Fibroblast of skin of abdomen (primary cell): ENCODE results near the gene MARS1.

Source experiments
- DNase-seq: peaks from one replicate; pipeline ENCODE4 v3.0.0-alpha.2; 2013

MARS1 gene

DNA sequence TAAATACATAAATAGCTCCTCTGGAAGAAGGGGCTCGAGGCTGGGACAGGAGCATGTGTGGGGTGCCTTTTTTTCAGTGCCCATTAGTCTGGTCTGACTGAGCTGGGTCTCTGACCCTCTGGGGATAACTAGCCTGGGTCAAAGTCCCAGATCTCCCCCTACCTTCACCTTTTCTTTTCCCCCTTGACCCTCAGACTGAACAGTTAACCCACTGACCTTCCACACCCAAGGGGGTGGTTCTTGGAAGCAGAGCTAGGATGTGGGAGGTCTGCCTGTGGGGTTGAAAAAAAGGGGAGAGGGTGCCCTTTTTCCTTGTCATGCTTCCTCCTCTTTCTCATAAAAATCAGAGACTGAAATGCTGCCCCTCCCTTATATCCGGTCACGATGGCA is 29.2 kb upstream of the MARS1 start:
- no peak for DNase-seq

- DNase-seq = peak; percentile 97
Observed at GRCh38 chr12:57459055-57459749, 28.7 kb upstream of the MARS1 start.

GRCh38 chr12:57459750-57460467 is 28.0 kb upstream of the MARS1 start, which contains the start of gene GLI1:
Gene GLI1, plus strand, starts transcription at chr12:57459785. Its CDS starts 3,907 bp downstream, at chr12:57463692.
- DNase-seq = no peak

DNA sequence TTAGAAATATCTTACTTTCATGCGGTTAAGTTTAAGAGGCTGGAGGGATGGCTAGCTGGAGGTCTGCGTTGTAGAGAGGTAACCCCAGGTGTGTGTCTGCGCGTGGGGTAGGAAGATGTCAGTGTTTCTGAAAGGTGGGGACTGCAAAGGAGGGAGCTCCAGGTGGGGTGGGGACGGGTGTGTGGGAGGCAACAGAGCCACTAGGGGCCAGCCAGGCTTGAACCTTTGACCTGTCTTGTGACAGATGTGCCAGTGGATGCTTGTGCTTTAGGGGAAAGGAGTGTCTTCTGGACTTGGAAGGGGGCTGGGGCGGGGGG is 27.4 kb upstream of the MARS1 start:
- DNase-seq = no peak

GRCh38 chr12:57460841-57461275 is 27.0 kb upstream of the MARS1 start:
- peak; percentile 17 for DNase-seq

- DNase-seq = peak; percentile 87
Observed at GRCh38 chr12:57461276-57461916, 26.5 kb upstream of the MARS1 start.

- DNase-seq = no peak
Observed at GRCh38 chr12:57461917-57462250, 26.0 kb upstream of the MARS1 start.

DNA sequence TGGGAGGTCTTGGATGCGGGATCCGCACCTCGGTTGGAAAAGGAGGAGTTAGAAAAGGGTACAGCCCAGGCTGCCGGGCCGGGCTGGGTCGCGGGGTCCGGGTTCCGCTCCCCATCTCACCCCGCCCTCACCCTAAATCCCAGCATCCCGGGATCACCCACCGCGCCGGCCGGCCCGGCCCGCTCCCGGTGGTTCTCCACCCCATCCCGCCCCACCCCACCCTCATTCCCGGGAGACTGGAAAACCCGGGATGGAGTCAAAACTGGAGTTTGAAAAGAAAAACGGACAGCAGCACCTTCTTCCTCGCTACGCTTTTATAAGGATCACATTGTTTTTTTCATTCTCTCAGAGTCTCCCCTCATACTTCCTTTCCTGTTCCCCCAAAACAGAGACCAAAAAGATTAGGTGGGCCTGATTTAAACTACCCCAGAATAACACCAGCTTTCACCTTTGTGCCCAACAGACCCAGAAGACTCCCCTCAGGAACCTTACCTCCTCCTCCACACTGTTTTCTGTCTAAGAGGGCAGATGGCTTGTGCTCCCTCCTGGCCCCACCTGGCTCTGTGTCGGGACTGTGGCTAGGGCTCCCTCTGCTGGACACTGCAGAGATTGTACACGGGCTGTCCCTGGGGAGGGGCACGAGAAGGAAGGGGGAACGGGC is 25.5 kb upstream of the MARS1 start:
- peak; percentile 93 for DNase-seq

GRCh38 chr12:57462912-57463253 is 25.0 kb upstream of the MARS1 start:
- no peak for DNase-seq

DNA sequence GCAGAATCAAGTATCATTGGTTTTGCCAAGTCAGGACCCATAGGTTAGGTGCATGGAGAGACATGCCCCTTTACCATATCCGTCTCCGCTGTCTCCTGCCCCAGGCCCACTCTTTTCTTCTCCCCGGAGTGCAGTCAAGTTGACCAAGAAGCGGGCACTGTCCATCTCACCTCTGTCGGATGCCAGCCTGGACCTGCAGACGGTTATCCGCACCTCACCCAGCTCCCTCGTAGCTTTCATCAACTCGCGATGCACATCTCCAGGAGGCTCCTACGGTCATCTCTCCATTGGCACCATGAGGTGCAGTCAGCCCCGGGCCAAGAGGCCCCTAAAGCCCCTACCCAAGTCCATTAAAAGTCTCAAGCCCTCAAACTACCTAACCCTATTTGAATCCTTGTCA is 23.3 kb upstream of the MARS1 start:
- DNase-seq = no peak

DNA sequence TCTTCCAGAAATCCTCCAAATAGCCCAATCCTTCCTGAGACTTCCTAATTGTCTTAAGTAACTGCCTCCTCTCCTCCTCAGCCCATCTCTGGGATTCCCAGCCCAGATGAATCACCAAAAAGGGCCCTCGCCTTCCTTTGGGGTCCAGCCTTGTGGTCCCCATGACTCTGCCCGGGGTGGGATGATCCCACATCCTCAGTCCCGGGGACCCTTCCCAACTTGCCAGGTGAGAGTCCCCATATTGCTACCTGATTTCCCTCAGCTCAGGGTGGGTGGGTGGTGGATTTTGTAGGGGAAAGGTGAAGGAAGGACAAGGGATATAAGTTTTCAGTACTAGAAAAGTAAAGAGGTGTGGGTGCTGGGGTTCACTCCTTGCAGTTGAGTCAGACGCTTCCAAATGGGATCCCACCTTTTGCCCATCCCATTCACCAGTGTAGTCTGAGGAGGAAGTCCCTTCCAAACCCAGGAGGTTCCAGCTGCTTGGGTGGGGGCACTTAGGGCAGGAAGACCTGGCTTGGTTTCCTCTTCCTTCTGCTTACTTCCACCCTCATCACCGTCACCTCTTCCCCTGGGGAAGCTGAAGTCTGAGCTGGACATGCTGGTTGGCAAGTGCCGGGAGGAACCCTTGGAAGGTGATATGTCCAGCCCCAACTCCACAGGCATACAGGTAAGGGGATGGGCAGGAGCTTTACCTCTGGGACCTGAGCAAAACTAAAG is 22.7 kb upstream of the MARS1 start:
- DNase-seq = no peak

DNA sequence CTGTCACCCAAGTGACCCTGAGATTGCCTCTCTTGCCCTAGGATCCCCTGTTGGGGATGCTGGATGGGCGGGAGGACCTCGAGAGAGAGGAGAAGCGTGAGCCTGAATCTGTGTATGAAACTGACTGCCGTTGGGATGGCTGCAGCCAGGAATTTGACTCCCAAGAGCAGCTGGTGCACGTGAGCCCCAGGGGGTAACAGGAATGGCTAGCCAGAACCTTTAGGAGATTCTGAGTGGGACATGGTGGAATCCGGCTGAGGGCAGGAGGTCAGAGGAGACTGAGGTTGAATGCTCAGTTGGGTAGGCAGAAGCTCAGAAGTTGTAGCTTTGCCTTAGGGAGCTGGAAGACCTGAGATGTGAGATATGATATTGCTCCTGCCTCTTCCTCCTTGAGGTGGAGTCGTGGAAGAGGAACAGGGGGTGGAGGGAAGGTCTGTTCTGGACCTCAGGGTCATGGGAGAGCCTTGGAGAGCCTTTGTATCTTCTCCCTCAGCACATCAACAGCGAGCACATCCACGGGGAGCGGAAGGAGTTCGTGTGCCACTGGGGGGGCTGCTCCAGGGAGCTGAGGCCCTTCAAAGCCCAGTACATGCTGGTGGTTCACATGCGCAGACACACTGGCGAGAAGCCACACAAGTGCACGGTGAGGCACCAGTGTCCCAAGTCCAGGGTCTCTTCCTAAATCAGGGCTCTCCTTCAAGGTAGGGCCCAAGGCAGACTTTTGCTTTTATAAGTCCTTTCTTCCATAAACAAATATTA is 21.9 kb upstream of the MARS1 start:
- no peak for DNase-seq

DNA sequence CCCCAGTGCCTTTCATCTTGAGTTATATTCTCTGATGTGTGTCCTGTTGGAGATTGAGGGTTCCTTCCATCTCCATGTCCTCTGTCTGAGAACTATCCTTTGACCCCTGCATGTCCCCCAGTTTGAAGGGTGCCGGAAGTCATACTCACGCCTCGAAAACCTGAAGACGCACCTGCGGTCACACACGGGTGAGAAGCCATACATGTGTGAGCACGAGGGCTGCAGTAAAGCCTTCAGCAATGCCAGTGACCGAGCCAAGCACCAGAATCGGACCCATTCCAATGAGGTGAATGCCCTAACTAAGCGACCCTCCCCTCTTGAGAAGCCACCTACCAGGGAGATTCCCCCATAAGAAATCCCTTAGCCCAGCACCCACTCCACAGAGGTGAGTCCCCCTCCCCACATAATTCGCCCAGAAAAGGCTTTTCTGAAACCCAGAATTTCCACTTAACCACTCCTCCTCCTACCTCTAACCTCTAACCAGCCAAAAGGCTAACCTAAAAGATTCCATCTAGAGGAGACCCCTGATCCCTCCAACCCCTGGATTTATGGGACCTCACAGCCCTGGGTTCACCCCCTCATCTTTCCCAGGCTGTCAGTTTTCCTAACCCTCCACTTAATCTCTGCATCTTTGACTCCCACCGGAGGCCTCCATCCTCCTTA is 20.5 kb upstream of the MARS1 start:
- no peak for DNase-seq

DNA sequence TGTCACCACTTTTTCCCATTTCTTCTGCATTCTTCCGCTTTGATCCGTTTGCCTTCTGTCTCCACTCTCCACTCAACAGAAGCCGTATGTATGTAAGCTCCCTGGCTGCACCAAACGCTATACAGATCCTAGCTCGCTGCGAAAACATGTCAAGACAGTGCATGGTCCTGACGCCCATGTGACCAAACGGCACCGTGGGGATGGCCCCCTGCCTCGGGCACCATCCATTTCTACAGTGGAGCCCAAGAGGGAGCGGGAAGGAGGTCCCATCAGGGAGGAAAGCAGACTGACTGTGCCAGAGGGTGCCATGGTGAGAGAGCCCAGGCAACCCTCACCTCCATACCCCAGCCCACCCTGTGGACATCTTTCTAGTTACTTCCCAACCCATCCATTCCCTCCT is 20.0 kb upstream of the MARS1 start:
- no peak for DNase-seq

DNA sequence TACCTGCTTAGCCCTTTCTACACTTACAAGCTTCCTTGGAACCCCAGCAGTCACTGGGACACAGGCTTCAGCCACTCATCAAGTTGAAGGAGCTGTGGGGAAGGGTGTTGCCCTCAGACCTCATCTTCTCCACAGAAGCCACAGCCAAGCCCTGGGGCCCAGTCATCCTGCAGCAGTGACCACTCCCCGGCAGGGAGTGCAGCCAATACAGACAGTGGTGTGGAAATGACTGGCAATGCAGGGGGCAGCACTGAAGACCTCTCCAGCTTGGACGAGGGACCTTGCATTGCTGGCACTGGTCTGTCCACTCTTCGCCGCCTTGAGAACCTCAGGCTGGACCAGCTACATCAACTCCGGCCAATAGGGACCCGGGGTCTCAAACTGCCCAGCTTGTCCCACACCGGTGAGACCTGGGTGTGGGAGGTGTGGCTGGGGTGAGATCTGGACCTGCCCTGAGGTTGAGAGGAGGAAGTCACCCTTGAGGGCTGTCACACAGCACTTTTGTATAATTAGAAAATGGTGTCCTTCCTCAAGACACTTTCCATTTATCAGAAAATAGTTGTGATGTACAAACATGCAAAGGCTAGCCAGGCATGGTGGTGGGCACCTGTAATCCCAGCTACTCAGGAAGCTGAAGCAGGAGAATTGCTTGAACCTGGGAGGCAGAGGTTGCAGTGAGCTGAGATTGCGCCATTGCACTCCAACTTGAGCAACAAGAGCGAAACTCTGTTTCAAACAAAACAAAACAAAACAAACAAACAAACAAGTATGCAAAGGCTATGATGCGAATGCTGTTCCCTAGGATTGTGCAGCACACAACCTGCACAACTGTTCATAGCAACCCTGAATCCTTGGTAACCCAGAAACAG is 18.3 kb upstream of the MARS1 start:
- no peak for DNase-seq

- no peak for DNase-seq
Observed at GRCh38 chr12:57470286-57470969, 17.4 kb upstream of the MARS1 start.

DNA sequence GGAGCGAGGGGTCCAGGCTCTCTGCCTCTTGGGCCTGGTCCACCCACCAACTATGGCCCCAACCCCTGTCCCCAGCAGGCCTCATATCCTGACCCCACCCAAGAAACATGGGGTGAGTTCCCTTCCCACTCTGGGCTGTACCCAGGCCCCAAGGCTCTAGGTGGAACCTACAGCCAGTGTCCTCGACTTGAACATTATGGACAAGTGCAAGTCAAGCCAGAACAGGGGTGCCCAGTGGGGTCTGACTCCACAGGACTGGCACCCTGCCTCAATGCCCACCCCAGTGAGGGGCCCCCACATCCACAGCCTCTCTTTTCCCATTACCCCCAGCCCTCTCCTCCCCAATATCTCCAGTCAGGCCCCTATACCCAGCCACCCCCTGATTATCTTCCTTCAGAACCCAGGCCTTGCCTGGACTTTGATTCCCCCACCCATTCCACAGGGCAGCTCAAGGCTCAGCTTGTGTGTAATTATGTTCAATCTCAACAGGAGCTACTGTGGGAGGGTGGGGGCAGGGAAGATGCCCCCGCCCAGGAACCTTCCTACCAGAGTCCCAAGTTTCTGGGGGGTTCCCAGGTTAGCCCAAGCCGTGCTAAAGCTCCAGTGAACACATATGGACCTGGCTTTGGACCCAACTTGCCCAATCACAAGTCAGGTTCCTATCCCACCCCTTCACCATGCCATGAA is 16.8 kb upstream of the MARS1 start:
- DNase-seq = no peak

DNA sequence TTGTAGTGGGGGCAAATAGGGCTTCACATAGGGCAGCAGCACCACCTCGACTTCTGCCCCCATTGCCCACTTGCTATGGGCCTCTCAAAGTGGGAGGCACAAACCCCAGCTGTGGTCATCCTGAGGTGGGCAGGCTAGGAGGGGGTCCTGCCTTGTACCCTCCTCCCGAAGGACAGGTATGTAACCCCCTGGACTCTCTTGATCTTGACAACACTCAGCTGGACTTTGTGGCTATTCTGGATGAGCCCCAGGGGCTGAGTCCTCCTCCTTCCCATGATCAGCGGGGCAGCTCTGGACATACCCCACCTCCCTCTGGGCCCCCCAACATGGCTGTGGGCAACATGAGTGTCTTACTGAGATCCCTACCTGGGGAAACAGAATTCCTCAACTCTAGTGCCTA is 16.2 kb upstream of the MARS1 start:
- no peak for DNase-seq

GRCh38 chr12:57472391-57472790 is 15.5 kb upstream of the MARS1 start:
- no peak for DNase-seq
